Breast epithelium (tissue), 4 donors: ENCODE measurements around the gene MAFG. TPM values are rescaled to one million over a fixed set of nuclear protein-coding genes. Genes with fewer than 3 reads are reported as not detected.

Experiments
- DNase-seq, 2 donors: peaks; one replicate each; pipeline ENCODE4 v3.0.0-alpha.2; 2019; ENCODE audit warnings: low spot score in 2 of 2
- H3K27ac ChIP-seq, 2 donors: fragments of 200-600 bp; sonication (generic) in 1 of 2; one replicate each; pipeline ENCODE4 v1.5.1; 2016 to 2019; ENCODE audit warnings: mild to moderate bottlenecking in 1 of 2
- H3K27me3 ChIP-seq, 2 donors: fragments of 200-600 bp; sonication (generic) in 1 of 2; one replicate each; pipeline versions ENCODE4 v1.5.1 to v1.6.0; 2017 to 2019; ENCODE audit warnings: control low read depth in 1 of 2, mild to moderate bottlenecking in 1 of 2
- H3K36me3 ChIP-seq: fragments of 200-600 bp; one replicate; pipeline ENCODE4 v1.5.1; 2019
- H3K4me1 ChIP-seq, 2 donors: fragments of 200-600 bp; sonication (generic); one replicate each; pipeline ENCODE4 v1.5.1; 2016 to 2019; ENCODE audit warnings: control low read depth in 1 of 2
- H3K4me3 ChIP-seq, 3 donors: fragments of 200-600 bp; sonication (generic); 1 replicate in 2 of 3; 2 replicates in 1 of 3; pipeline ENCODE4 v1.5.1; 2016 to 2019; ENCODE audit warnings: mild to moderate bottlenecking in 3 of 3, moderate library complexity in 2 of 3
- H3K9me3 ChIP-seq, 2 donors: fragments of 200-600 bp; sonication (generic) in 1 of 2; one replicate each; pipeline ENCODE4 v1.5.1; 2016 to 2019; ENCODE audit warnings: control low read depth in 1 of 2
- CTCF ChIP-seq, 3 donors: fragments of 450-650 bp; IDR thresholded peaks; one replicate each; pipeline ENCODE4 v1.5.1; 2016 to 2017; ENCODE audit warnings: antibody characterized with exemption in 3 of 3, mild to moderate bottlenecking in 3 of 3, moderate library complexity in 3 of 3
- POLR2A ChIP-seq: fragments of 450-650 bp; IDR thresholded peaks from one replicate; pipeline ENCODE4 v1.6.1; 2016; ENCODE audit warnings: antibody characterized with exemption, mild to moderate bottlenecking, moderate library complexity
- POLR2AphosphoS5 ChIP-seq, 3 donors: sonication (generic); formaldehyde crosslinking; IDR thresholded peaks; one replicate each; pipeline ENCODE4 v1.6.1; 2017; ENCODE audit warnings: antibody characterized with exemption in 3 of 3
- intact Hi-C: fragments of 100-400 bp; cut with DNase I; formaldehyde crosslinking; loops from one replicate; pipeline ENCODE4 v1.15.1; 2023; ENCODE audit warnings: low total_unique reads
- total RNA-seq, 3 donors: library from RNA; depleted of rRNA; stranded (reverse); fragments of >200 nt; gene quantifications; one replicate each; pipeline ENCODE4 v1.1.0, GENCODE V29; 2016

MAFG gene
- total RNA-seq, 3 donors from 2014 or later, result 12.3 to 15.2 (median 14.1) TPM

- no peaks in the 10 kb centered on the region for H3K9me3 ChIP-seq
- TF ChIP-seq POLR2AphosphoS5 (IDR thresholded peaks at IDR 0.05), result no peak
- no peak for TF ChIP-seq POLR2A
- TF ChIP-seq CTCF (IDR thresholded peaks at IDR 0.05), result no peak
- H3K4me3 ChIP-seq, result no peak overlapping the region
- no peak overlapping the region for H3K27ac ChIP-seq
- no peak for DNase-seq
- H3K4me1 ChIP-seq, result peaks cover 0 to 2% of the 10 kb centered on the region in 2 donors
- intact Hi-C loops, result loop anchor here (5.0 kb wide), 1 partner anchor 873 kb away; no protein-coding TSS in a partner anchor
- no peaks in the 10 kb centered on the region for H3K27me3 ChIP-seq
- H3K36me3 ChIP-seq, result no peaks in the 10 kb centered on the region
These were observed 17.3 kb upstream of the MAFG start for GRCh38 chr17:81944858-81945257.

GRCh38 chr17:81942167-81942553, 14.6 kb upstream of the MAFG start:
- intact Hi-C loops, result no loop called here
- H3K9me3 ChIP-seq, result no peaks in the 10 kb centered on the region
- TF ChIP-seq CTCF (IDR thresholded peaks at IDR 0.05), result no peak
- TF ChIP-seq POLR2AphosphoS5 (IDR thresholded peaks at IDR 0.05), result no peak
- no peak for TF ChIP-seq POLR2A
- H3K4me3 ChIP-seq, result no peak overlapping the region
- DNase-seq, result no peak
- no peaks in the 10 kb centered on the region for H3K27me3 ChIP-seq
- H3K36me3 ChIP-seq, result no peaks in the 10 kb centered on the region
- no peak overlapping the region for H3K27ac ChIP-seq
- H3K4me1 ChIP-seq, result peaks cover 0 to 5% of the 10 kb centered on the region in 2 donors

GRCh38 chr17:81941484-81942166, 14.1 kb upstream of the MAFG start:
- Histone ChIP-seq H3K36me3 (no peaks in the 10 kb centered on the region), H3K27ac (no peak overlapping the region), H3K9me3 (no peaks in the 10 kb centered on the region), H3K4me1 (peaks cover 0 to 5% of the 10 kb centered on the region in 2 donors), H3K27me3 (no peaks in the 10 kb centered on the region), H3K4me3 (no peak overlapping the region)
- intact Hi-C loops, result no loop called here
- no peak for DNase-seq
- TF ChIP-seq POLR2A, result no peak
- no peak for TF ChIP-seq CTCF (IDR thresholded peaks at IDR 0.05)
- TF ChIP-seq POLR2AphosphoS5 (IDR thresholded peaks at IDR 0.05), result no peak

GRCh38 chr17:81940538-81941483, 13.3 kb upstream of the MAFG start:
- TF ChIP-seq POLR2AphosphoS5 (IDR thresholded peaks at IDR 0.05), result no peak
- no peak for TF ChIP-seq CTCF (IDR thresholded peaks at IDR 0.05)
- TF ChIP-seq POLR2A, result no peak
- no peaks in the 10 kb centered on the region for H3K9me3 ChIP-seq
- peak overlapping the region in 1 of 3 donors; percentile 25 for H3K4me3 ChIP-seq
- peak overlapping the region; percentile 50 to 75 for H3K27ac ChIP-seq
- DNase-seq, result no peak
- no peaks in the 10 kb centered on the region for H3K27me3 ChIP-seq
- H3K4me1 ChIP-seq, result peaks cover 0 to 5% of the 10 kb centered on the region in 2 donors
- intact Hi-C loops, result no loop called here
- H3K36me3 ChIP-seq, result no peaks in the 10 kb centered on the region
